Activated T-cell treated with anti-CD3 and anti-CD28 coated beads, Interleukin-2, amount 50 U/mL, for 72 hours (primary cell): ENCODE results near the gene RASL12. TPM values are rescaled to one million over a fixed set of nuclear protein-coding genes. Genes with fewer than 3 reads are reported as not detected.
"Not testable (repeated sequence)": the region's sequence is repeated elsewhere in the genome, so short reads cannot be mapped to it uniquely, and the experiment has no call there.

Experiments
- ATAC-seq, 2 donors: fragments of 150-1000 bp; cut with Tn5 transposase; replicated peaks in 1 of 2; 2 replicates each; pipeline ENCODE4 v1.10.0; 2021; ENCODE audit warnings: moderate library complexity in 2 of 2, mild to moderate bottlenecking in 1 of 2
- DNase-seq, 2 donors: peaks; one replicate each; pipeline ENCODE4 v3.0.0; 2021 to 2022; ENCODE audit warnings: mixed read lengths in 1 of 2
- H3K27ac Mint-ChIP-seq: one replicate; pipeline ENCODE4 v1.8.0; 2022; ENCODE audit warnings: mild to moderate bottlenecking, moderate library complexity, mixed read lengths
- H3K27me3 Mint-ChIP-seq: one replicate; pipeline ENCODE4 v1.8.0; 2022; ENCODE audit warnings: low read depth, mixed read lengths
- H3K36me3 Mint-ChIP-seq, 2 donors: one replicate each; pipeline ENCODE4 v1.8.0; 2022; ENCODE audit warnings: mixed read lengths in 2 of 2, mild to moderate bottlenecking in 1 of 2; ENCODE audit not compliant: insufficient read depth in 2 of 2
- H3K4me1 Mint-ChIP-seq: one replicate; pipeline ENCODE4 v1.8.0; 2022; ENCODE audit warnings: low read depth, mixed read lengths
- H3K4me3 Mint-ChIP-seq, 2 donors: one replicate each; pipeline ENCODE4 v1.8.0; 2022; ENCODE audit warnings: mild to moderate bottlenecking in 2 of 2, mixed read lengths in 2 of 2, moderate library complexity in 2 of 2
- H3K9me3 Mint-ChIP-seq, 2 donors: one replicate each; pipeline ENCODE4 v1.8.0; 2022; ENCODE audit warnings: mixed read lengths in 2 of 2
- total RNA-seq, 2 donors: library from RNA; stranded (reverse); gene quantifications; one replicate each; pipeline ENCODE4 v1.2.3, GENCODE V29; 2022

RASL12 gene
- total RNA-seq, 2 donors from 2014 or later: not detected

GRCh38 chr15:65097651-65098263 lies 30.0 kb upstream of the RASL12 start:
- no peak overlapping the region for H3K4me3 Mint-ChIP-seq
- no peaks in the 10 kb centered on the region for H3K9me3 Mint-ChIP-seq
- no peaks in the 10 kb centered on the region for H3K4me1 Mint-ChIP-seq
- peaks cover 3% of the 10 kb centered on the region in 2 donors for H3K36me3 Mint-ChIP-seq
- DNase-seq (no peak), ATAC-seq (no peak)
- no peaks in the 10 kb centered on the region for H3K27me3 Mint-ChIP-seq
- H3K27ac Mint-ChIP-seq: no peak overlapping the region

DNA sequence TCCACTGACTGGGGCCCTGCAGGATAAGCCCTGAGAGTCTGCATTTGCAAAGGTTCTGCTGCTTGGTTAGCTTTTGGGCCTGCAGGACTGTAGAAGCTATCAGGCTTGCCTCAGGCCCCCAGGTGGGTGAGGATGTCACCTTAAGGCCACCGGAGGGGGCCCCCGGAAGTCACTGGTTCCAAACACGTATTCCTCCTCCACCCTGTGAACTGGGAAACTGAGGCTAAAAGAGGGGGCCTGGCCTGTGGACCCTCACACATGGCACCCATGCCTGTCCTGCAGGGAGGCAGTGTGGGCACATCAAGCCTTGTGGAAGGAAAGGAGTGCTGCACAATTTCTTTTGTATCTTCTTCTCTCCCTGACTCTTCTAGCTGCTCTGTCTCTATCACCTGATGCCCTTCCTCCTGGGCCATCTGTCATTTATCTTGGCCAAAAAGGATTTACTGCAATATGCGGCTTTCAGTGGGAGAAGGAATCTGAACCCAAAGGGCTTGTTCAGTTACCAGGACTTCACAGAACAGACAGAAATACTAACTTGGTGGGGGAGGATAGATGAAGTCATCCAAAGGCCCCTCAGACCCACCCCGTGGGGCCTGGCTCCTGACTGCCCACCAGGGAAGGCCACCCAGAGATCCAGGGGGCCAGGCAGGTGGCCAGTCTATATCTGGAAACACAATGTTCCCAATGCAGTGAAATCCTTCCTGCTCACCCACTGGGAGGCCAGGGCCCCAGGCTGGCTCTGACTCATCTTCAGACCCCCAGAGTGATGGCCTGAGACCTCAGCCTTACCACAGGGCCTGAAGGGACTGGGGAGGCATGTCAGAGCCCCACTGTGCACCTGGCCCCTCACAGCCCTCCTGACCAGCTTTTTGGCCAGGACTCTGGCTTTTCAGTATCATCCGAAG lies 28.9 kb upstream of the RASL12 start:
- H3K27me3 Mint-ChIP-seq: no peaks in the 10 kb centered on the region
- no peak overlapping the region for H3K4me3 Mint-ChIP-seq
- peaks cover 3% of the 10 kb centered on the region in 2 donors for H3K36me3 Mint-ChIP-seq
- DNase-seq (no peak), ATAC-seq (no peak)
- no peaks in the 10 kb centered on the region for H3K4me1 Mint-ChIP-seq
- H3K9me3 Mint-ChIP-seq: no peaks in the 10 kb centered on the region
- H3K27ac Mint-ChIP-seq: no peak overlapping the region

DNA sequence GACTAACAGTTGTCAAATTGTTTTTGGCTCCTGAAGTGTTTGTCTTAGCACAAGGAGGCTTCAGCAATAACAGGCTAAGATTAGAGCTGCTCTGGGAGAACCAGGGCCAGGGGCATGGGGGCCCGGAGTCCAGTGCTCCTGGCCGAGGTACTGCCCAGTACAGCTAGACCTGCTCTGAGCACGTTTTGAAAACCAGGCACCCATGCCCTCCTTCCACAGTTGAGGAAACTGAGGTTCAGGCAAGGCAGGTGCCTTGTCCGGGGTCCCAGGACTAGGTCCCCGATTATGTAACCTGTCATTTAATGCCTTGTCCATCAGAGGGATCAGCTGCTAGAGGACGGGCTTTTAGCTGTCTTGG lies 27.9 kb upstream of the RASL12 start:
- Mint-ChIP-seq H3K36me3 (no peaks in the 10 kb centered on the region), H3K4me3 (no peak overlapping the region), H3K27ac (no peak overlapping the region)

DNA sequence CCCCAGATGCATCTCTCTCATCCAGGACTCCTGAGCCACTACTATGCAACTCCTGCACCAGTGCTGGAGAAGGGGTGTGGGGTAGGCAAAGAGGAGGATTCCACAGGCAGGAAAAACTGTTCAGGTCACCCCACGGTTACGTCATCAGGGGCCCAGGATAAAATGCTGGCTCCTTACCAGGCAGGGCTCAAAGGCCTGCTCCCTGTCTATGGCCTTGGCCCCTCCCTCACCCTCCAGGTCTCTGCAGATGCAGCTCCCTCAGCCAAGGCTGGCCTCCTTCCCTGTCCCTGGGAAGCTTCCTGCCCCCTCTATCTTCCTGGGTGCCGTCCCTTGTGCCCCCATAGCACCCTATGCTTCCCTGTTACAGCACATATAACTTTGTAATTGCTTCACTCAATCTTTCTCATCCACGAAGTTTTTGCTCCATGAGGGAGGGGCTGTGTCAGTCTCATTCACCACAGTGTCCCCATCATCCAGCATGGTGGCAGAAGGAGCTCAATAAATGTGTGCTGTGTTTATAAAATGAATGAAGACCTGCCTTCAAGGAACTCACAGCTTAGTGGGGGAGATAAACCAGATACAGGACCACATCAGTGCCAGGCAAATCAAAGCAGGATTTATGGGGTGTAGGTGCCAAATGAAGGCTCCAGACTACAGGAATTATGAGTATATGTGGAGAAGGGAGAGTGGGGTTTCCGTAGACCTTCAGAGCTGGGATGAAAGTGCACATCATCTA lies 27.4 kb upstream of the RASL12 start:
- no peak overlapping the region for H3K27ac Mint-ChIP-seq

More for the DNA sequence above, 27.9 kb upstream of the RASL12 start:
- DNase-seq (no peak), ATAC-seq (no peak)
- no peaks in the 10 kb centered on the region for H3K27me3 Mint-ChIP-seq
- H3K9me3 Mint-ChIP-seq: no peaks in the 10 kb centered on the region
- H3K4me1 Mint-ChIP-seq: no peaks in the 10 kb centered on the region

GRCh38 chr15:65094294-65094995 lies 26.7 kb upstream of the RASL12 start:
- Mint-ChIP-seq H3K36me3 (no peaks in the 10 kb centered on the region), H3K4me3 (no peak overlapping the region), H3K27ac (no peak overlapping the region), H3K9me3 (no peaks in the 10 kb centered on the region), H3K27me3 (no peaks in the 10 kb centered on the region), H3K4me1 (no peaks in the 10 kb centered on the region)
- ATAC-seq (no peak), DNase-seq (no peak)

More for the DNA sequence above, 27.4 kb upstream of the RASL12 start:
- ATAC-seq (no peak), DNase-seq (no peak)
- no peaks in the 10 kb centered on the region for H3K9me3 Mint-ChIP-seq
- no peaks in the 10 kb centered on the region for H3K36me3 Mint-ChIP-seq
- no peaks in the 10 kb centered on the region for H3K27me3 Mint-ChIP-seq
- no peaks in the 10 kb centered on the region for H3K4me1 Mint-ChIP-seq
- no peak overlapping the region for H3K4me3 Mint-ChIP-seq

DNA sequence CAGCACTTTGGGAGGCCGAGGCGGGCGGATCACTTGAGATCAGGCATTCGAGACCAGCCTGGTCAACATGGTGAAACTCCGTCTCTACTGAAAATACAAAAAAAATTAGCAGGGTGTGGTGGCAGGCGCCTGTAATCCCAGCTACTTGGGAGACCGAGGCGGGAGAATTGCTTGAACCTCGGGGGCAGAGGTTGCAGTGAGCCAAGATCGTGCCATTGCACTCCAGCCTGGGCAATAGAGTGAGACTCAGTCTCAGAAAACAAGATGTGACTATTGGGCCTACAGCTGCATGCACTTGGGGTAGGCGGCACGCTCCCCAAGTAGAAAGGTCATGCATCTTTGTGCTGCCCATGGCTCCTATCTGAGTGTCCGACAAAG lies 26.0 kb upstream of the RASL12 start:
- not testable (repeated sequence) for H3K27ac Mint-ChIP-seq, H3K27me3 Mint-ChIP-seq

DNA sequence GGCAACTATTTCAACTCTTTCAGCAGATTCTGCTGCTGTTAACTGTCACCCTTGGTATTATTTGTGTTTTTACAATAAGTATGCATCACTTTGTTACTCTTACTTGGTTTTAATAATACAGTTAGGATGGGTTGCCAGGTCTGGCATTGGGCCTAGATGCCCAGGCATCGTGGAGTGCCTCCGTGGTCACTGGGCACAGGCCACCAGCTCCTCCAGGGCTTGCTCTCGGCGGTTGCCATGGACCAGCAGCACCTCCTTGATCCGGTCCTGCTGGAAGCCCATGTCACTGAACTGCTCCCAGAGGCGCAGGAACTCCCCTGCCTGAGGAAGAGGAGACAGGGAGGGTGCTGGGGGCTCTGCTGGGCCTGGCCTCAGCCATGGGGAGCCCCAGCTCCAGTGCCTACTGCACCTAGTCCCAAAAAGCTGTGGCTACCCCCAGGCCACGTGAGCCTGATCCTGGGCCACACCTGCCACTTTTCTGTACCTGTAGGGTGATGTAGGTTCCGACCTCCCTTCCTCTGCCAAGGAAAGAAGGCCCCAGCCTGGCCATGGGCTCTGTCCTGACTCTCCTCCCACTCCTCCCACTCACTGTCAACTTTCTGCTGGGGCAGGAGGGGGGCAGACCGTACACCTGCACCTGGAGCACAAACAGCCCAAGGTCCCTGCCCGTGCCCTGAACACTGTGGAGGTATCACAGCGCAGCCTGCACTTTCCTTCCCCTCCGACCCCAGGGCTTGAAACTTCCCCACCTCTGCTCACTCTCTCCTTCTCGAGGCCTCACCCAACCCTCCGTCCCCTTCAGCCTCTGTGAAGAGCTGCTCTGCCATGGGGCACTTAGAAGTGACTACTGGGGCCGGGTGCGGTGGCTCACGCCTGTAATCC lies 25.4 kb upstream of the RASL12 start:
- ATAC-seq (no peak), DNase-seq (no peak)
- H3K27ac Mint-ChIP-seq: peak overlapping the region; percentile 46
- no peak overlapping the region for H3K4me3 Mint-ChIP-seq
- H3K4me1 Mint-ChIP-seq: no peaks in the 10 kb centered on the region
- H3K36me3 Mint-ChIP-seq: no peaks in the 10 kb centered on the region
- no peaks in the 10 kb centered on the region for H3K9me3 Mint-ChIP-seq
- H3K27me3 Mint-ChIP-seq: no peaks in the 10 kb centered on the region

More for the DNA sequence above, 26.0 kb upstream of the RASL12 start:
- not testable (repeated sequence) for H3K4me3 Mint-ChIP-seq, H3K36me3 Mint-ChIP-seq, DNase-seq, H3K4me1 Mint-ChIP-seq, ATAC-seq, H3K9me3 Mint-ChIP-seq

GRCh38 chr15:65091946-65092770 lies 24.4 kb upstream of the RASL12 start:
- no peak overlapping the region for H3K4me3 Mint-ChIP-seq
- no peak for ATAC-seq
- no peaks in the 10 kb centered on the region for H3K36me3 Mint-ChIP-seq
- DNase-seq: no peak
- H3K9me3 Mint-ChIP-seq: no peaks in the 10 kb centered on the region
- H3K27me3 Mint-ChIP-seq: no peaks in the 10 kb centered on the region
- H3K27ac Mint-ChIP-seq: no peak overlapping the region
- no peaks in the 10 kb centered on the region for H3K4me1 Mint-ChIP-seq

- DNase-seq (no peak), ATAC-seq (no peak)
- no peaks in the 10 kb centered on the region for H3K9me3 Mint-ChIP-seq
- no peaks in the 10 kb centered on the region for H3K36me3 Mint-ChIP-seq
- no peak overlapping the region for H3K27ac Mint-ChIP-seq
- H3K4me3 Mint-ChIP-seq: no peak overlapping the region
- H3K4me1 Mint-ChIP-seq: no peaks in the 10 kb centered on the region
- peaks cover 3% of the 10 kb centered on the region for H3K27me3 Mint-ChIP-seq
Measured at GRCh38 chr15:65089206-65089824, 21.5 kb upstream of the RASL12 start.

DNA sequence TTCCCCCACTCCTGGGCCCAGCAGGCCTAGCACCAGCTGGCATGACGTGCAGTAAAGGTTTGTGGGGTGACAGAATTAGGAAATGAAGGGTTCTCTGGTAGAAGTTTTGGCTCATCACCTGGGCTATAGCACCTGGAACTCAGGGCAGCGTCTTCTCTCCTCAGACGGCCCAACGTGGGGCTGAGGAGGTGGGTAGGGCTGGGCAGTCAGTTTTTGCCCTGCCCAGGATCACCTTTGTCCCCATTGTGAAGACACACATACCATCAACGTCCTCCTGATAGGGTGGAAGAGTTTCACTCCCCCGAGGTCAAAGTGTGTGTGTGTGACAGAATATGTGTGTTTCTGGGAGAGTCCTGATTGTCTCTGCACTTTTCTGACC lies 20.8 kb upstream of the RASL12 start:
- H3K4me1 Mint-ChIP-seq: no peaks in the 10 kb centered on the region
- H3K27me3 Mint-ChIP-seq: peaks cover 10% of the 10 kb centered on the region
- no peaks in the 10 kb centered on the region for H3K36me3 Mint-ChIP-seq
- ATAC-seq: no peak
- no peak overlapping the region for H3K27ac Mint-ChIP-seq
- no peak for DNase-seq
- H3K4me3 Mint-ChIP-seq: no peak overlapping the region
- no peaks in the 10 kb centered on the region for H3K9me3 Mint-ChIP-seq

DNA sequence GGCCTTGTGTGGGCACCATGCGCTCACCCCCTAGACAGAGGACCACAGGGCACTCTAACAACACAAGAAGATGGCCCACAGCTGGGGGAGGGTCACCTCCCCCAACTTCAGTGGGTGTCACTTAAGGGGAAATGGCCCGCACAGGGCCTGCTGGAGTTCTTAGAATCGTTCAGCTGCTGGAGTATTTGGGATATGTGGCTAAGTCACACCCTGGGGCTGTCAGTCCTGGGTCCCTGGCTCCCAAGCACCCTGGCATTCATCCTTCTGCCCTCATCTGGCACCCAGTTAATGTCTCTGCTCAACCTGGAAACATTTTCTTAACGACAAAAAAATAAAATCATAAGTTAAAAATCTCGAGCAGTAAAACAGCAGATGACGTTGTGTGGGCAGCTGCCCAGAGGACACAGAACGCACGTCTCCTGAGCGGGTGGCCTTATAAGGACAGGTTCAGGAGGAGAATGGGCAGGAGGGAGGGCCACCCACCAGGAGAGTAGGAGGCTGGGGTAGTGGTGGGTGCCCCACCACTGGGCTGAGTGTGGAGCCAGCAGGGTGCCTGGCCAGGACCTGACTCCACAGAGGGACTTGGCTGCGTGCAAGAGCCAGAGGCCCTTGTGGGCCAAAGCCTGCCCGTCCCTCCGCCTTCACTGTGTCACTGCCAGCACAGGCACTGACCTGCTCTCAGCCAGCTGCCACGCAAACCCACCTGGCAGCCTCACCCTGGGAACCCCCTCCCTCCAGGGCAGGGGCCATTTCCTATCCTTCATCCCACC lies 20.3 kb upstream of the RASL12 start:
- Mint-ChIP-seq H3K4me1 (no peaks in the 10 kb centered on the region), H3K36me3 (no peaks in the 10 kb centered on the region), H3K4me3 (no peak overlapping the region), H3K9me3 (no peaks in the 10 kb centered on the region), H3K27me3 (peaks cover 13% of the 10 kb centered on the region), H3K27ac (no peak overlapping the region)
- ATAC-seq (no peak), DNase-seq (no peak)
